Measurements from ENCODE around the gene LAMA2. TPM values are rescaled to one million over a fixed set of nuclear protein-coding genes. Genes with fewer than 3 reads are reported as not detected.

LAMA2 gene
- total RNA-seq, 4 donors from 2014 or later, result 23.4 to 80.8 (median 28.2) TPM

- intact Hi-C loops (cut with DNase I; ENCODE audit: low total_unique reads), result no loop called here
- H3K4me3 ChIP-seq (ENCODE audit: low read depth, poor library complexity, severe bottlenecking), result no peak overlapping the region
- 78 to 89% methylated on average over 3 of the region's 3 CpGs for WGBS, 2 donors
- TF ChIP-seq CTCF (IDR thresholded peaks at IDR 0.05), result no peak
- no peak for DNase-seq (ENCODE audit: low spot score in 2 of 2)
Observed at GRCh38 chr6:129364767-129365166, 481.8 kb downstream of the LAMA2 start.

- H3K4me3 ChIP-seq (ENCODE audit: low read depth, poor library complexity, severe bottlenecking), result no peak overlapping the region
- WGBS, 2 donors, result 41 to 80% methylated on average over 1 of the region's 1 CpG
- DNase-seq (ENCODE audit: low spot score in 2 of 2), result no peak
- TF ChIP-seq POLR2A (IDR thresholded peaks at IDR 0.05) (no peak), CTCF (IDR thresholded peaks at IDR 0.05) (no peak)
- intact Hi-C loops (cut with DNase I; ENCODE audit: low total_unique reads), result no loop called here
Observed at GRCh38 chr6:129368076-129368475, 485.1 kb downstream of the LAMA2 start.

- H3K4me3 ChIP-seq (ENCODE audit: low read depth, poor library complexity, severe bottlenecking), result no peak overlapping the region
- DNase-seq (ENCODE audit: low spot score in 2 of 2), result no peak
- WGBS, 2 donors, result 90 to 92% methylated on average over 2 of the region's 2 CpGs
- TF ChIP-seq POLR2A (IDR thresholded peaks at IDR 0.05), result no peak
- intact Hi-C loops (cut with DNase I; ENCODE audit: low total_unique reads), result no loop called here
Observed at GRCh38 chr6:129368970-129369369, 486.0 kb downstream of the LAMA2 start.

- 72 to 82% methylated on average over 5 of the region's 5 CpGs for WGBS, 2 donors
- no peak for TF ChIP-seq CTCF (IDR thresholded peaks at IDR 0.05)
- no peak for TF ChIP-seq POLR2A (IDR thresholded peaks at IDR 0.05)
- intact Hi-C loops (cut with DNase I; ENCODE audit: low total_unique reads), result no loop called here
Observed at GRCh38 chr6:129369737-129370136, 486.8 kb downstream of the LAMA2 start.

GRCh38 chr6:129370268-129370916 is 487.5 kb downstream of the LAMA2 start:
- H3K4me3 ChIP-seq (ENCODE audit: low read depth, poor library complexity, severe bottlenecking), result no peak overlapping the region
- intact Hi-C loops (cut with DNase I; ENCODE audit: low total_unique reads), result no loop called here
- TF ChIP-seq CTCF (IDR thresholded peaks at IDR 0.05) (no peak), POLR2A (IDR thresholded peaks at IDR 0.05) (no peak)
- 9 to 11% methylated on average over 9 of the region's 9 CpGs for WGBS, 2 donors
- peak in 1 of 2 donors; percentile 42 for DNase-seq (ENCODE audit: low spot score in 2 of 2)

More at GRCh38 chr6:129369737-129370136, 486.8 kb downstream of the LAMA2 start:
- DNase-seq (ENCODE audit: low spot score in 2 of 2), result no peak
- no peak overlapping the region for H3K4me3 ChIP-seq (ENCODE audit: low read depth, poor library complexity, severe bottlenecking)

- DNase-seq (ENCODE audit: low spot score in 2 of 2), result no peak
- H3K4me3 ChIP-seq (ENCODE audit: low read depth, poor library complexity, severe bottlenecking), result no peak overlapping the region
- intact Hi-C loops (cut with DNase I; ENCODE audit: low total_unique reads), result no loop called here
- WGBS, 2 donors, result 56 to 61% methylated on average over 2 of the region's 2 CpGs
- TF ChIP-seq POLR2A (IDR thresholded peaks at IDR 0.05), result no peak
- TF ChIP-seq CTCF (IDR thresholded peaks at IDR 0.05), result no peak
Observed at GRCh38 chr6:129381885-129382284, 498.9 kb downstream of the LAMA2 start.
